GM12872 (cell line): ENCODE measurements around the gene PAM.

Experiments used
- CTCF ChIP-seq: IDR thresholded peaks from 3 replicates; pipeline ENCODE4 v1.5.1; 2011; ENCODE audit warnings: low read depth, mild to moderate bottlenecking, low read length, moderate library complexity; ENCODE audit not compliant: insufficient read depth

Gene PAM

GRCh38 chr5:102782217-102782872 is 27.2 kb downstream of the PAM start:
- no peak for TF ChIP-seq CTCF

DNA sequence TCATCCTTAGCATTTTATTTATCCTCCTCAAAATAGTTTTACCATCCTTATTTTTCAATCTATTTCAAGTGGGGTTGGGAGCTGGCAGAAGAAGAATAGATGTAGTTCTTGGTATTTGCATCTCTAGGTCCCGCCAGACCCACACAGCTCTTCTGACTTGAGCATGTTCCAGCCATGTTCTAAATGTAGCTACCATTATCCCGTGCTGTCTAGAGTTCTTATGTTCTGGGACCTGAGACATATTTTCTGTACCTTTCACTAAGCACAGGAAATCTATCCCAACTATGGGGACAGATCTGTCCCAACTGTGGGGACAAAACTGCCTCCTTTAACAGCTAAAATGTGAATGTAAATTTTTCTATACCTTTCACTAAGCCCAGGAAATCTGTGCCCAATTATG is 32.0 kb downstream of the PAM start:
- TF ChIP-seq CTCF, result no peak

GRCh38 chr5:102788788-102789187 is 33.7 kb downstream of the PAM start:
- TF ChIP-seq CTCF, result no peak

GRCh38 chr5:102789469-102789868 is 34.4 kb downstream of the PAM start:
- TF ChIP-seq CTCF, result no peak

GRCh38 chr5:102790748-102791147 is 35.6 kb downstream of the PAM start:
- no peak for TF ChIP-seq CTCF

DNA sequence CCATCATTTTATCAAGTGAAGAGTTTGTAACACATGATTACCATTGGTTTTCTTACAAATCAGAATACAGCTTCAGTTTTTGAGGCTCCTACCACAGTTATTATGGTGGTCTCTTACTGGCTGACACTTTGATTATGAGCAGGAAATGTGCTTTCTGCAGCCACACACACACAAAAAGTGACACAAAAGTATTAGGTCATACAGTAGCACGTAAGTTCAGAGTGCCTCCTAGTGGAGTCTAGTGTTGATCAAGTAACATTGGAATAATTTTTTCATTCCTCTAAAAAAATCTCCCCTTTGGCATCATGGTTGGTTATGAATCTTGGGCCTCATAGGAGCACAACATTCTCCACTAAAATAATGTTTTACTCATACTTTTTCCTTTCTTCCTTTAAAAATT is 37.6 kb downstream of the PAM start:
- peak; percentile 40; the same call in 2 of the 3 replicates for TF ChIP-seq CTCF

- no peak for TF ChIP-seq CTCF
Observed at GRCh38 chr5:102794047-102794446, 38.9 kb downstream of the PAM start.
